Measurements from ENCODE around the gene BTNL2. TPM values are rescaled to one million over a fixed set of nuclear protein-coding genes. Genes with fewer than 3 reads are reported as not detected.

The BTNL2 gene
- total RNA-seq, 1 experiment from 2014 or later: not detected

DNA sequence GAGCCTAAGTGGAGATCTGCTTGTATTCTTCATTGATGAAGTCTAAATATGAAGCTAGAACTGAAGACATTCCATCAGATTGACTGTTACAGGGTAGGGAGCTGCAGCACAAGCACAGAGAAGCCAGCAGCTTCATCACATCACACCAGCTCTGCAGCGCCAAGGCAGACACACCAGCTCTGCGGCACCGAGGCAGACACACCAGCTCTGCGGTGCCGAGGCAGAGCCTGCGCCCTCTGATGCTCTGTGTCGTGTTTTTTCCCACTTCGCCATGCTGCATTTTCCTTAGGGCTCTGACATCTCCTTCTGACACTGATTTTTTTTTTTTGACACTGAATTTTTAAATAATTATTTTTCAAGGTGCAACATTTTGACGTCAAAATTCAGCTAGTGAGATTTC is 784 bp downstream of the BTNL2 start:
- no peak for DNase-seq
- no peak overlapping the region for H3K4me2 ChIP-seq (ENCODE audit: low read length)
- H3K4me3 ChIP-seq (ENCODE audit: low read length): no peak overlapping the region
- no peak overlapping the region for H3K27ac ChIP-seq (ENCODE audit: low read length)
- CTCF ChIA-PET: no interaction called here
- H4K20me1 ChIP-seq (ENCODE audit: low read length): no peaks in the 10 kb centered on the region
- H3K36me3 ChIP-seq (ENCODE audit: low read depth, low read length): no peaks in the 10 kb centered on the region
- no TSS peak for BruUV-seq (replicated peaks)
- intact Hi-C loops (cut with micrococcal nuclease): no loop called here
- peaks cover 23% of the 10 kb centered on the region; the same call in 1 of the 2 replicates for H3K27me3 ChIP-seq (ENCODE audit: low read length)
- no peak overlapping the region for H2AFZ ChIP-seq (ENCODE audit: low read length)
- no peaks in the 10 kb centered on the region for H3K4me1 ChIP-seq (ENCODE audit: insufficient read depth, low read length)
- no peak overlapping the region for H3K9ac ChIP-seq (ENCODE audit: low read length)
- H3K9me3 ChIP-seq (ENCODE audit: low read length): no peaks in the 10 kb centered on the region
- no peaks in the 10 kb centered on the region for H3F3A ChIP-seq (ENCODE audit: low read length, unreplicated experiment)
- POLR2A ChIA-PET (ENCODE audit: unreplicated experiment): no interaction called here
- no peaks in the 10 kb centered on the region for H3K9me2 ChIP-seq (replicated peaks; ENCODE audit: low read length)
- TF ChIP-seq EZH2 (IDR thresholded peaks at IDR 0.05; ENCODE audit: low read length, unreplicated experiment): no peak
- no peak for TF ChIP-seq EZH2phosphoT487 (IDR thresholded peaks at IDR 0.05; ENCODE audit: borderline replicate concordance, low read length)
- no peak for ATAC-seq
- H3K79me2 ChIP-seq (ENCODE audit: low read length): no peaks in the 10 kb centered on the region

DNA sequence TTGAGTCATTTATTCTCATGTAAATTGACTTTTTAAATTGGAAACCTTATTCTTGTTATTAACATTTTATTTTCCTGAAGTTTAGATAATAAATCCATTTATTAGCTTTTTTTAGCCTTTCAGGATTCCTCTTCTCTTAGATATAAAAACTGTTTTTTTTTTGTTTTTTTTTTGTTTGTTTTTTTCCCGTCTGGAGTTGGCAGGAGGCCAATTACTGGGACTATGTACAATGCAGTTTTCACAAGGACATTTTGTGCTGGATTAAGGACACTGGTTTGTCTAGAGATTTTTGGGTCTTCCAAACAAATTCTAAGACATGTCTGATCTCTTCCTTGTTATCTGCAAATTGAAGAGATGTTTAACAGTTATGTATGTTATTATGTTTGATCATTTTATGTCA is 1.3 kb downstream of the BTNL2 start:
- Histone ChIP-seq H3F3A (ENCODE audit: low read length, unreplicated experiment) (no peaks in the 10 kb centered on the region), H3K9me3 (ENCODE audit: low read length) (no peaks in the 10 kb centered on the region), H3K27me3 (ENCODE audit: low read length) (peaks cover 23% of the 10 kb centered on the region; the same call in 1 of the 2 replicates), H4K20me1 (ENCODE audit: low read length) (no peaks in the 10 kb centered on the region), H3K9ac (ENCODE audit: low read length) (no peak overlapping the region), H3K36me3 (ENCODE audit: low read depth, low read length) (no peaks in the 10 kb centered on the region), H3K4me1 (ENCODE audit: insufficient read depth, low read length) (no peaks in the 10 kb centered on the region), H3K4me3 (ENCODE audit: low read length) (no peak overlapping the region), H3K27ac (ENCODE audit: low read length) (no peak overlapping the region), H3K79me2 (ENCODE audit: low read length) (no peaks in the 10 kb centered on the region), H2AFZ (ENCODE audit: low read length) (no peak overlapping the region), H3K4me2 (ENCODE audit: low read length) (no peak overlapping the region), H3K9me2 (replicated peaks; ENCODE audit: low read length) (no peaks in the 10 kb centered on the region)
- DNase-seq: no peak
- ATAC-seq: no peak
- ChIA-PET POLR2A (ENCODE audit: unreplicated experiment) (no interaction called here), CTCF (no interaction called here)
- TF ChIP-seq EZH2phosphoT487 (IDR thresholded peaks at IDR 0.05; ENCODE audit: borderline replicate concordance, low read length) (no peak), EZH2 (IDR thresholded peaks at IDR 0.05; ENCODE audit: low read length, unreplicated experiment) (no peak)
- TF ChIP-seq, protein P1, sequence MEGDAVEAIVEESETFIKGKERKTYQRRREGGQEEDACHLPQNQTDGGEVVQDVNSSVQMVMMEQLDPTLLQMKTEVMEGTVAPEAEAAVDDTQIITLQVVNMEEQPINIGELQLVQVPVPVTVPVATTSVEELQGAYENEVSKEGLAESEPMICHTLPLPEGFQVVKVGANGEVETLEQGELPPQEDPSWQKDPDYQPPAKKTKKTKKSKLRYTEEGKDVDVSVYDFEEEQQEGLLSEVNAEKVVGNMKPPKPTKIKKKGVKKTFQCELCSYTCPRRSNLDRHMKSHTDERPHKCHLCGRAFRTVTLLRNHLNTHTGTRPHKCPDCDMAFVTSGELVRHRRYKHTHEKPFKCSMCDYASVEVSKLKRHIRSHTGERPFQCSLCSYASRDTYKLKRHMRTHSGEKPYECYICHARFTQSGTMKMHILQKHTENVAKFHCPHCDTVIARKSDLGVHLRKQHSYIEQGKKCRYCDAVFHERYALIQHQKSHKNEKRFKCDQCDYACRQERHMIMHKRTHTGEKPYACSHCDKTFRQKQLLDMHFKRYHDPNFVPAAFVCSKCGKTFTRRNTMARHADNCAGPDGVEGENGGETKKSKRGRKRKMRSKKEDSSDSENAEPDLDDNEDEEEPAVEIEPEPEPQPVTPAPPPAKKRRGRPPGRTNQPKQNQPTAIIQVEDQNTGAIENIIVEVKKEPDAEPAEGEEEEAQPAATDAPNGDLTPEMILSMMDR (conservative IDR thresholded peaks at IDR 0.05; ENCODE audit: low read depth, low read length): no peak
- BruUV-seq (replicated peaks): no TSS peak
- intact Hi-C loops (cut with micrococcal nuclease): no loop called here

DNA sequence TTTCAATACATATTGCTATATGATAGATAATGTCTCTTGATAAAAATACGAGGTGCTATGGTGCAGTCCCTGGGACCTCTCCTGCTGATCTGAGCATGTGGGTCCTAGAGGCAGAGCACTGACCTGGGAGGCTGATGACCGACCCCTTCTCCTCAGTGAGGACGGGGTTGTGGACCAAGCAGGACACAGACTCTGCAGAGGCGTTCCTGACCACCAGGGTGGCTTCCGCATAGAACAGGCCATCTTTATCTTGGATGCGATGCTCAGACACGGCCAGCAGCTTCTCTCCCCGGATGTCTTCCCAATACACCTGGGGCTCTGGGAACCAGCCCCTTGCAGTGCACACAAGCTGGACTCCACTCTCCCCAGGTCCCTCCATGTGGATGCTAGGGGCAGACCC is 4.2 kb downstream of the BTNL2 start:
- ATAC-seq (no peak), DNase-seq (no peak)
- Histone ChIP-seq H3K9ac (ENCODE audit: low read length) (no peak overlapping the region), H2AFZ (ENCODE audit: low read length) (no peak overlapping the region), H3K9me3 (ENCODE audit: low read length) (no peaks in the 10 kb centered on the region), H3K27ac (ENCODE audit: low read length) (no peak overlapping the region), H3K36me3 (ENCODE audit: low read depth, low read length) (no peaks in the 10 kb centered on the region), H3K4me2 (ENCODE audit: low read length) (no peak overlapping the region), H3K4me1 (ENCODE audit: insufficient read depth, low read length) (no peaks in the 10 kb centered on the region), H4K20me1 (ENCODE audit: low read length) (no peaks in the 10 kb centered on the region), H3F3A (ENCODE audit: low read length, unreplicated experiment) (no peaks in the 10 kb centered on the region), H3K79me2 (ENCODE audit: low read length) (no peaks in the 10 kb centered on the region), H3K27me3 (ENCODE audit: low read length) (peaks cover 23% of the 10 kb centered on the region; the same call in 1 of the 2 replicates), H3K9me2 (replicated peaks; ENCODE audit: low read length) (no peaks in the 10 kb centered on the region), H3K4me3 (ENCODE audit: low read length) (no peak overlapping the region)
- BruUV-seq (replicated peaks): no TSS peak
- POLR2A ChIA-PET (ENCODE audit: unreplicated experiment): no interaction called here
- CTCF ChIA-PET: no interaction called here
- intact Hi-C loops (cut with micrococcal nuclease): no loop called here
- TF ChIP-seq, protein P1 (conservative IDR thresholded peaks at IDR 0.05; ENCODE audit: low read depth, low read length): no peak
- no peak for TF ChIP-seq EZH2 (IDR thresholded peaks at IDR 0.05; ENCODE audit: low read length, unreplicated experiment)
- TF ChIP-seq EZH2phosphoT487 (IDR thresholded peaks at IDR 0.05; ENCODE audit: borderline replicate concordance, low read length): no peak

Measured in PC-3 (cell line).